ENCODE data around the gene NKIRAS1.

GRCh38 chr3:23919628-23920027 is 2.8 kb upstream of the NKIRAS1 start:
- TF ChIP-seq, protein P1, sequence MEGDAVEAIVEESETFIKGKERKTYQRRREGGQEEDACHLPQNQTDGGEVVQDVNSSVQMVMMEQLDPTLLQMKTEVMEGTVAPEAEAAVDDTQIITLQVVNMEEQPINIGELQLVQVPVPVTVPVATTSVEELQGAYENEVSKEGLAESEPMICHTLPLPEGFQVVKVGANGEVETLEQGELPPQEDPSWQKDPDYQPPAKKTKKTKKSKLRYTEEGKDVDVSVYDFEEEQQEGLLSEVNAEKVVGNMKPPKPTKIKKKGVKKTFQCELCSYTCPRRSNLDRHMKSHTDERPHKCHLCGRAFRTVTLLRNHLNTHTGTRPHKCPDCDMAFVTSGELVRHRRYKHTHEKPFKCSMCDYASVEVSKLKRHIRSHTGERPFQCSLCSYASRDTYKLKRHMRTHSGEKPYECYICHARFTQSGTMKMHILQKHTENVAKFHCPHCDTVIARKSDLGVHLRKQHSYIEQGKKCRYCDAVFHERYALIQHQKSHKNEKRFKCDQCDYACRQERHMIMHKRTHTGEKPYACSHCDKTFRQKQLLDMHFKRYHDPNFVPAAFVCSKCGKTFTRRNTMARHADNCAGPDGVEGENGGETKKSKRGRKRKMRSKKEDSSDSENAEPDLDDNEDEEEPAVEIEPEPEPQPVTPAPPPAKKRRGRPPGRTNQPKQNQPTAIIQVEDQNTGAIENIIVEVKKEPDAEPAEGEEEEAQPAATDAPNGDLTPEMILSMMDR (IDR thresholded peaks at IDR 0.05), result no peak
- no peak for TF ChIP-seq EZH2phosphoT487 (IDR thresholded peaks at IDR 0.05)

All from neural progenitor cell (in vitro differentiated cells).